ENCODE measurements around the gene RSAD1. TPM values are rescaled to one million over a fixed set of nuclear protein-coding genes. Genes with fewer than 3 reads are reported as not detected.

RSAD1 gene
- total RNA-seq, 1 experiment from 2014 or later, result 18.7 TPM

DNA sequence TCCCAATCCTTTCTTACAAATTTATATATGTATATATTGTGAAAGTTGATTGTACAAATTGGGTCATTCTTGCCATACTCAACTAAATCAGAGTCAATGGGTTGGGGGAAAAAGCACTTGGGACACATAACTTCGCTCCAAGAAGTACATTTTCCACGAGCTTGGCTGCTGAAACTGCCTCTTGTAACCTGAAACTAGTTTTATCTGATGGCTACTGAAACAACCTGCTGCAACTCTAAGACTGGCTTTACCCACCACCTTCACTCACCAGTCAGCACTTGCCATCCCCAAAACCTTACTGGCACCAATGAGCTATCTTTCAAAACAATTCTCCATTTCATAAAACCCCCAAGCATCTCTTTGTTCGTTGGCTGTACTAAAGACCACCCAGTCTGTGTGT, 15.1 kb downstream of the RSAD1 start:
- no peak for DNase-seq (ENCODE audit: low read depth)

DNA sequence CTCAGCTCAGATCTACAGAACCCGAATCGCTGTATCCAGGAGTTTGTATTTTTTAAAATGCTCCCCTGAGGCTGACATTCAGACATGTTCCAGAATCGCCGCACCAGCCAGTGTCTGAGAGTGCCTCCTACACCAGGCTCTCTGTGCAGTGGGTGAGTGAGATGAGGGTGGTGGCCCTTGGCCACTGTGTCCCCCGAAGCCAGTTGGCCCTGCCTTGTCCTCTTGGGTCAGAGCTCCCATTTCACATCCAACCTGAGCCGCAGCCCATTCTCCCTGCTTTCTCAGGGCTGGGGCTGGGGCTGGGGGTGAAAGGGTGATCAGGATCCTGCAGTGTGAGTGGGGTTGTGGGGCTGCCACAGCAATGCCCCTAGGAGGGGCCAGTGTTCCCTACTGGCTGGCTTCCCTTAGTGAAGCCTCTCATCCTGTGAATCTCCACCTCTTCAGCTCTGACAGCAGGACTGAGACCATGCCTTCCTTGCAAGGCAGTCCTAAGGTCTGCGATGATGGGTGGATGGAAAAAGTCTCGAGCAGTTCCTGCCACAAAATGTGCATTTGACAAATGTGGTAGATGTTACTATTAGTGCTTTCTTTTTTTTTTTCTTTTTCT, 16.7 kb downstream of the RSAD1 start:
- DNase-seq (ENCODE audit: low read depth), result no peak

DNA sequence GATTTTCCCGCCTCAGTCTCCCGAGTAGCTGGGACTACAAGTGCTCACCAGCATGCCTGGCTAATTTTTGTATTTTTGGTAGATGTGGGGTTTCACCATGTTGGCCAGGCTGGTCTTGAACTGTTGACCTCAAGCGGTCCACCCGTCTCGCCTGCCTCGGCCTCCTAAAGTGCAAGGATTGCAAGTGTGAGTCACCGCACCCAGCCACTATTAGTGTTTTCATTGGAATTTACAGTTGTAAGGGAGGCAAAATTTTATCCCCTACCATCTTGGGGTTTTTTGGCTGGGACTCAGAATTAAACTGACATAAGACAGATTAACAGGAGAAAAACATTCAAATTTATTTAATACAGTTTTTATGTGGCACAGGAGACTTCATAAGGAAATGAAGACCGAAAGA, 17.3 kb downstream of the RSAD1 start:
- no peak for DNase-seq (ENCODE audit: low read depth)

DNA sequence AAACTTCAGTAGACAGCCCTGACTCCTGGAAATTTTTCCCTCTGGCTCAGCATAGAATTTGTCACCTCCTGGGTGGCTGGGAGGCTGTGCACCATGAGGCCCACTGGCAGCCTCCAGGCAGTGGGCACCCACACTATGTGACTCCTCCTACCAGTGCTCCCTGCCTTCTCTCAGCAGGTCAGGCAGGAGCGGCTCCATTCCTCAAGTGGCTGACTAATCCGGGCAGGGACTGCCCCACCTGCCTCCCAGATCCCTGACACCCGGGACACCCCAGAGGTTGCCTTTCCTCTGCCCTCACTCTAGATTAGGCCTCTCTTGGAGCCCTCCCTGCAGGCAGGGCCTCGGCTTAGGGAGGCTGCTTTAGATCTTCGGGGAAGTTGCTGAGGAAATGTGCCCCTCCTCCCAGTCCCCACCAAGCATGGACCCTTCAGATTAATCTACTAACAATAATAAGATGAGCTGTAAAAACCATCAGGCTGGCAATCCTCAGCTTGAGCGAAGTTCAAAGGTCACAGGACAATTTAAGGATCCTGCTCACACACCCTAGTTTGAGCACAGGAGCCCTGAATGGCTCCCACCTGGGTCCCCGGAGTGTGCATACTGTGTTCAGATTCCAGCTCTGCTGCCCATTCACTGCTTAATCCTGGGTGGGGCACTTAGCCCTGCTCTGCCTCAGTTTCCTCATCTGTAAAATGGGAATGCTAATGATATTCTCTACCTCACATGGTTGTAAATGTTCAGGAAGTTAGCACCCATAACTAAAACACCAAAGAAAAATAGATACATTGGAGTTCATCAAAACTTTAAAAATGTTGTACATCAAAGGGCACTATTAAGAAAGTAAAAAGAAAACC, 19.6 kb downstream of the RSAD1 start:
- no peak for DNase-seq (ENCODE audit: low read depth)

DNA sequence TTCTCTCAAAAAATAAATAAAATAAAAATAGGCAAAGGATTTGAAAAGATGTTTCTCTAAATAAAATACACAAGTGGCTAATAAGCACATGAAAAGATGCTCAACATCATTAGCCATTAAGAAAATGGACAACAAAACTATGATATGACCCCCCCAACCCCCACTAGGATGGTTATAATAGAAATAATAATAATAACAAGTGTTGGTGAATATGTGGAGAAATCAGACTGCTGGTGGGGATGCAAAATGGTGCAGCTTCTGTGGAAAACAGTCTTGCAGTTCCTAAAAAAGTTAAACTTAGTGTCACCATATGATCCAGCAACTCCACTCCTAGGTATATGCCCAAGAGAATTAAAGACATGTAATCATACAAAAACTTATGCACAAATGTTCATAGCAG, 20.6 kb downstream of the RSAD1 start:
- DNase-seq (ENCODE audit: low read depth), result no peak

DNA sequence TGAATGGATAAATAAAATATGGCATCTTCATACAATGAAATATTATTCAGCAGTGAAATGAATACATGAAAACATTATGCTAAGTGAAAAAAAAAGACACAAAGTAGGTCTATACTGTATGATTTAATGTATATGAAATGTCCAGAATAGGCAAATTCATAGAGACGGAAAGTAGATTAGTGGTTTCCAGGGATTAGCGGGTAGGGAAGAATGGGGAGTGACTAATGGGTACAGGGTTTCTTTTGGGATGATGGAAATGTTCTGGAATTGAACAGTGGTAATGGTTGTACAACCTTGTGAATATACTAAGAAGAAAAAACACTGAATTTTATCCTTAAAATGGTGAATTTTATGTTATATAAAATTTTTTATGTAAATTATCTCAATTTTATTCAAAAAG, 21.1 kb downstream of the RSAD1 start:
- no peak for DNase-seq (ENCODE audit: low read depth)

DNA sequence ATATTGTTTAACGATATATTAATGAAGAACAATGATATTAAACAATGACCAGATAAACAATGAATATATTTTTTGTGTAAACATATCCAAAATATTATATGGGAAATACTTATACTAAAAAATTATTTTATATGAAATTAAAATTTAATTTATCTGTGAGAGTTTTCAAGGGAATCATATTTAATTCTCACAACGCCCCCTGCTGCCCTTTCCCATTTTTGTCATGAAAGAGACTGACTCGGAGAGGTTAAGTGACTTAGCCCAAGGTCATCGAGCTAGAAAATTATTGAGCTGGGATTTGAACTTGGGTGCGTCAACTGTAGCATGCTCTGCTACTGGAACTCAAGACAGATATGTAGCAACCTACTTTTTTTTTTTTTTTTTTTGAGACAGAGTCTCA, 22.4 kb downstream of the RSAD1 start:
- DNase-seq (ENCODE audit: low read depth), result no peak

DNA sequence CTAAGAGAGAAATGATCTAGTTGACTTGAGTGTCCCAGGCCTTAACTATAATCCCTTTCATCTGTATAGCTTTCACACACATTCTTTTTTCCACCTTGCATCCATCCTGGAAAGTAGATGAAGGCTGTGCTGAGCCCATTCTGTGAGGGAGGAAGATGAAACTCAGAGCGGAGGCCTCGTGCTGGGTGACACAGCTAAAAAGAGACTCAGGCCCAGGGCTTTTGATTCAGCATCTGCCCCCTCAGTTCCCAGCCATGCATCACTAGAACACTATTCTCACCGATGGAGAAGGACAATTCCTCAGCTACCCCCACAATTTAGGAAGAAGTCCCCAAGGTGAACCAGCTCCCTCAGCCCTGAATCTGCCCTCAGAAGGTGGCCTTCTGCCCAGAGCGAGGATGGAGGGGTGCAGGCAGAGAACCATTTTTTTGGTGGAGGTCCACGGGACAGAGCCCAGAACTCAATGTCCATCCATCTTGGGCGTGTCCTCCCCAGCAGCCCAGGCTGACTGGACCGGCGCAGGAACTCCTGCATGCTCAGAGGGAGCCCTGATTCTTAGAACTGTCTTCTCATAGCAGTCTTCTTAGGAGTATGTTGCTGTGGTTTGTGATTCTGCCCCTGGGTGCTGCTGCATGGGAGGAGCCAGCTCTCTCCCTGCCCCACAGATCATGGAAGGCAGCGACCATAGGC, 23.8 kb downstream of the RSAD1 start:
- DNase-seq (ENCODE audit: low read depth), result no peak

DNA sequence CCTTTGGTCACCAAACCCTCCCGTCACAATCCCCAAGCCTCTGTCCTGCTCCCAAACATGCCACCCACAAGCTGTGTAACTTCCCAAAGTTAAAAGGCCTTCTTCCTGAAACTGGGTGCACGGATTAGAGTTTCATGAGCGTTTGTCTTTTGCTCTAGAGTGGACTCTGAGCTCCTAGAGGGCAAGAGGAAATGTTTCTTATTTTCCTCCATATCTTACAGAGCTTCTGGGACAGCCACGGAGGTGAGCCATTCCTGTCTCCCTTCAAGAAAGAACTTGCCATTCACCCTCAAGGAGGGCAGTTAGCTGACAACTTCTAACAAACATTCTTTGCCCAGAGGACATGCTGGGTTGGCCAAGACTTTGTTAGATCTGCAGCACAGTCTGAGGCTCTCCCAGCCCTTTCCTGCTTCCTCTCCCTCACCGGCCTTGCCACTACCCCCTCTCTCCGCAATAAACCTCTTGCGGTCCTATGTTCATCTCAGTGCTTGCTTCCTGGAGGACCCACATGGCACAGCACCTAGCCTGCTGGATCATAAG, 27.0 kb downstream of the RSAD1 start:
- no peak for DNase-seq (ENCODE audit: low read depth)

DNA sequence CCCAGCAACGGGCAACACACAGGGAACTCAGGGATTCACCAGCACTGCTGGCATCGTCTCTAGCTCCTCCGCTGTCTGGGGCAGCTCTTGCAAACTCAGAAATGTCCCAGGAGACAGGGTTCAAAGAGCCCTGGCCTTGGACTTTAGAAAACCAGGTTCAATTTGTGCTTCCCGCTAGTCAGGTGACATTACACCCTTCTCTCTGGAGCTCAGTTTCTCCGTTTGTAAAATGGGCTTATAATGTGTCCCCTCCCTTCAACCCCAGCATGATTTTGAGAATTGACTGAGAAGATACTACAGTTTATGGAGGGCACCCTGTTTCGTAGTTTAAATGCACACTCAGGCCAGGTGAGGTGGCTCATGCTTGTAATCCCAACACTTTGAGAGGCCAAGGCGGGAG, 27.6 kb downstream of the RSAD1 start:
- DNase-seq (ENCODE audit: low read depth), result no peak

DNA sequence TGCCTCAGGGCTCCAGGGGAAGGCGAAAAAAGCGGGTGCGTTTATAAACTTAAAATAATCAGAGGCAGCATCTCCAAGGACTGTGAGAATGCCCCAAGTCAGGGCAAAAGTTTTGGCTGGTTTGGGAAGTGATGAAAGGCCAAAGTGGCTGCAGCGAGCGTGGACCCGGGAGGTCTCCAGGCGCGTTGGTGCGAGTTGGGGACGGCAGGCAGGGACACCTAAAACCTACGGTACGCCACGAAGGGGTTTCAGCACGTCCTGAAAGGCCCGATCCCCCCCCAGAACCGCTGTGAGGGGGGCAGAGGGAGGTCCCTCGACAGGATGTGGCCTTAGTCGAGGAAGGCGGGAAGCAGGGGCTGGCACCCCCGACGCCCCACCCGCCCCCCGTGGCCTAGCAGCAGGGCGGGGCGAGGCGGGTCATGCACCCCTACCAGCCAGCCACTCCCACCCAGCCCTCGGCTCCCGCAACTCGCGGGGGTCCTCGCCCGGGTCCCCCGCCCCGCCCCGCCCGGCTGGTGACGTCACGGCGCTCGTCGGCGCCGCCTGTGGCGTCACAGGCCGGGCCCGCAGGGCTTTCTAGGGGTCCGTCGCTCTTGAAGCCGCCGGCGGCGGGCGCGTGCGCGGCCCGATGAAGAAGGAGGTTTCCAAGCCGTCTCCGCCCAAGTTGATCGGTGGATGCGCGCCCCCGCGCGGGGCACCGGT, 29.4 kb downstream of the RSAD1 start, which contains the start of gene MYCBPAP:
Gene MYCBPAP, plus strand, starts transcription at position 569 of the 702 bp plus-strand sequence. CDS start 236 bp downstream, outside the sequence.
- peak; percentile 76 for DNase-seq (ENCODE audit: low read depth)

DNA sequence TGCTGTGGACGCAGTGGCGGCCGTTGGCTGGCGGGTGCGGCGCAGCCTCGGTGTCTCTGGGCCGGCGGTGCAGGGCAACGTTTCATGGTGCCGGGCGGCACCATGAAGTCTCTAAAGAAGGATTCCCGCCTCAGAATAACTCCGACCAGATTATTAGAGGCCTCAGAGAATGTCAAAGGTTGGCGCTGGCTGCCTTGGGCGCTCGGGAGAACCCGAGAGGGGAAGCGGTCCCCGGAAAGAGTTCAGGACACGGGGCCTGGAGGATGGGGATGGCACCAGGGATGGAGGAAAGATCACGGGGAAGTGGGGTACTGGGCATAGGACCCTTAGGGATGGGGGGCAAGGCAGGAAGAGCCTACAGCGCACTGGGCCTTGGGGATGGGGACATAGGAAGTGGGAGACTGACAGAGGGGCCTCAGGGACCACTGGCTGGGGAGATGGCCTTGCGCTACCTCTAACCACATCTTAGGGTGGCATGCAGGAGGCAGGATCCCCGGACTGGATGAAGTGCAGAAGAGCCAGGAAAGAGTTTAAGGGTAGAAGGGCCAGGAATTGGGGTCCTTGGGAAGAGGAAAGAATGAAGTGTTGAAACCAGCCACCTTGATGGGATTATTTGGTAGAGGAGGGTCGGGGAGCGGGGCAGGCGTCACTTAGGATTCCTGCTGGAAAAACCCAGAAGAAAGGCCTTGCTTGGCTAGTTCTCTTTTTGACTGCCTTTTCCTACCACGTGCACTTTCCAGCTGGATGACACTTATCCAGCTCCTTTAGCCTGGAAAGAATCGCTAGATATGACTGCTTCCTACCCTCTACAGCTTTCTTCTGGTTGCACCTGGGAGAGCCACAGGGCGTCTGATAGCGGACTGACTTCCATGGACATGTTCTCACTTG, 30.2 kb downstream of the RSAD1 start:
- DNase-seq (ENCODE audit: low read depth), result no peak

DNA sequence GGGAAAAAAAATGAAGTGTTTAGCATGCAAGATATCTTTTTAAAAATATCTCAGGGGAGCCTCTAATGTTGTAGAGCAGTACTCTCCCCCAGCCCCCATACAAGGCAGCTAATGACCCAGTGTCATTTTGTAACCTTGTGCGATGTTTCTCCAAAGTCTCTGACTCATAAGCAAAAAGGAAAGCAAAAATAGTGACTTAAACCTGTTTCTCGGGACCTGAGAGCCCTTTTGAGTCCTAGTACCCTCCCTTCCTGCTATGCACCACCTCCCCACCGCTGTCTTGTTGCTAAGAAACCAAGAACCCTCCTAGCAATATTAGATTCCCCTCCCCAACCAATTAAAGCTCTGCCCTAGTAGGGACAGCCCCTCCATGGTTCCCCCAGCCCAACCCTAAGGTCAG, 32.4 kb downstream of the RSAD1 start:
- DNase-seq (ENCODE audit: low read depth), result no peak

DNA sequence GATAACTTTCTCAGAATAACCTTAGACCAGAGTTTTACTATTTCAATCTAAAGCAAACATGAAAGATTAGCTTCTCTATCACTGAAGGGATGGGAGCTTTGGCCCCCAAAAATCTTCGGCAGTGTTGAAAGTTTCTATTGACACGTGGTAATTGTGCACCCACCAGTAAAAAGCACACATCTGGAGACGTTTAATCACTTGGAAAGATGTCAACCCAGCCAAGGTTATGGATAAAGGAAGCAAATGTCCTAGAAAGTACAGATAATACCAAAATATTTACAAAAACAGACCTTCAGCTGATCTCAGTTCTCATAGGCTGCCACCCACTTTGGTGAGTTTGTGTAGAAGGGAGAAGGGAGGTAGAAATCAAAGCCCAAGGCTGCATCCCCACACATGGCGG, 34.8 kb downstream of the RSAD1 start:
- no peak for DNase-seq (ENCODE audit: low read depth)

DNA sequence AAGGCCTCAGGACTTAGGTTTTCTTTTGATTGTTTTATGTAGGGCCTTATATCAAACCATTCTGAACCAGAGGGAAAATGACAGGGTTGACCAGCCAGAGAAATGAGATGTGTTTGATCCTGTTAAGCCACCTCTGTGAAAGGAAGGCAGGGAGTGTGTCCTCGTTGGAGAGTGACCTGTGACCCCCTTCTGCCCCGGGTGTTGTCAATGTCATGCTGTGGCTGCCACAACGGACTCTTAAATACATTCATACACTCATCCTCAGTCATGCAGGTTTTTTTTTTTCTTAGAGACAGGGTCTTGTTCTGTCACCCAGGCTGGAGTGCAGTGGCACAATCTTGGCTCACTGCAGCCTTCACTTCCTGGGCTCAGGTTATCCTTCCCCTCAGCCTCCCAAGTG, 35.7 kb downstream of the RSAD1 start:
- no peak for DNase-seq (ENCODE audit: low read depth)

DNA sequence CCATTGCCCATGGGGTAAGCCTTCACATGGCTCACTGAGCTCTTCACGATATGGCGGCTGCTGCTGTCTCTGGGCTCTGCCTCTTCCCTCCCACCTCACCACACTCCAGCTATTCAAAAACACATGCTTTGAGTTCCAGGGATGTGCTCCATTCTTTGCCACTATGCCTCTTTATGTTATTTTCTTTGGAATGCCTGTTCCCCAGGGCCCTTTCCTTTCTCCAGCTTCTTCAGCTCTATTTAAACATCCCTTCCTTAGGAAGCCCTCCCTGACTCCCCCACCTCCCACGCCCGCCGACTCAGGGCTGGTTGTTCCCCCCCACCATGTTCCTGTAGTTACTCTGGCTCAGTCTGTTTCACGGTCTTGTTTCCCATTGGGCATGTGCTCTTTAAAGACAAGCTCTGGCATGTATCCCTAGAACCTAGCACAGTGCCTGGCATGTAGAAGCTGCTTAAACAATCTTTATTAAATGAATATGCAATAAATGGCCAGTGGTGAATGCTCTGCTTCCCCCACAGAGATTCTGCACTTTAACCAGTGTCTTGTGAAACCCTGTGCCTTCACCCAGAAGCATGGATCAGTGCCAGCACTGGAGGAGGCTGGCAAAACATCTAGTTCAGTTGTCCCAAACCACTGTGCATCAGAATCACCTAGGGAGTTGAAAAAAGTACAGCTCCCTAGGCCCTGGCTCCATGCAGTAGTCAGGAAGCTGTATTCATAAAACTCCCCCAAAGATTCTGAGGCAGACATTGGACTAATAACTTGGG, 36.5 kb downstream of the RSAD1 start:
- no peak for DNase-seq (ENCODE audit: low read depth)

DNA sequence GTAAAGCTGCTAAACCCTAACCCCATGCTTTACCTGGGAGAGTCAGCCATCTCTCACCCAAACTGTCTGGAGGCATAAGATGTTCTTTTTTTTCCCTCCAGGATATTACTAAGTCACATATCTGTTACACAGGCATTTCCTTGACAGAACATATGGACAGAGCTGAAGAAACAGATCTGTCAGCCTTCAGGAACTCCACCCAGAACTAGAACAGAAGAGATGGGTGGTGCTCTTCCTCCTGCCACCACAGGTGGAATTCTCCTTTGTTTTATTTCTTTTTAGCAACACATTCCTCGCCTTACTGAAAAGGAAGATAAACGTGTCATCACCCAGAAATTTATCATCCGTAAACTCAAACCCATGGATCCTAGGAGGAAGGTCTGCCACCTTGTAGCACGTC, 38.4 kb downstream of the RSAD1 start:
- no peak for DNase-seq (ENCODE audit: low read depth)

DNA sequence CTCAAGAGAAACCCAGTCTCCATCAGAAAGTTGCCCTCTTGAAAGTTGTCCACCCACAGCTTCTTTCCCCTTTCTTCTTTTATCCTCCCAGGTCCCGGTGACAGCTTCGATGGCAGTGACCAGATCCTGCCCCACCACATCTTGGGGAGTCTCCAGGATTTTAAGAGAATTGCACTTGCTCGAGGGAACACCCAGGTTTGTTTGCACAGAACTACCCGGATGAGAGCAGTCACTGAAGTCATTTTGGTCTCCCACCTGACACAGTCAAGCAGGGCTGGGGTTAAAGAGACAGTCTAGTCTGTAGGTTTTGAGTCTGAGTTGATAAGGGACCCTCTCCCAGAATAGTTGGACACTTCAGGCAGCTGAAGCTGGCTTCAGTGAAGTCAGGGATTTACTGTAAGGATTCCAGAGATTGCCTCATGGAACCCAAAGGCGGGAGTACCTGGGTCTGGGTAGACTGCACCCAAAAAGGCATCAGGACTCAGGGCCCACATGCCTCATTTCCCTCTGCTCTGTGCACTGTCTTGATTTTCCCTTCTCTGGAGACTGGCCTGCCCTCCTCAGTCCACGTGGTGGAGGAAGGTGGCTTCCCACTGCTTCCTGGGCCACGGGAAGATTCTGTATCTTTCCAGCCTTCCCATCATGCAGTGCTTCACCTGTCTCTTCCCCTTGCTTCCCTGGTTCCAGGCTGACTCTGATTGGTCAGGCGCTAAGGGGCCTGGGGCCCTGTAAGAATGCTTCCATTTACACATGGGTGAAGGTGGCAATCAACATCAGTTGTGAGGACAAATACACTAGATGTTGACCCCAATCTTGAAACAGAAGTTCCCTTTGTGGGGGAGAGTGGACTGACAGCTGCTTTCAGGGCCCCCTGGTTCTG, 39.1 kb downstream of the RSAD1 start:
- no peak for DNase-seq (ENCODE audit: low read depth)

DNA sequence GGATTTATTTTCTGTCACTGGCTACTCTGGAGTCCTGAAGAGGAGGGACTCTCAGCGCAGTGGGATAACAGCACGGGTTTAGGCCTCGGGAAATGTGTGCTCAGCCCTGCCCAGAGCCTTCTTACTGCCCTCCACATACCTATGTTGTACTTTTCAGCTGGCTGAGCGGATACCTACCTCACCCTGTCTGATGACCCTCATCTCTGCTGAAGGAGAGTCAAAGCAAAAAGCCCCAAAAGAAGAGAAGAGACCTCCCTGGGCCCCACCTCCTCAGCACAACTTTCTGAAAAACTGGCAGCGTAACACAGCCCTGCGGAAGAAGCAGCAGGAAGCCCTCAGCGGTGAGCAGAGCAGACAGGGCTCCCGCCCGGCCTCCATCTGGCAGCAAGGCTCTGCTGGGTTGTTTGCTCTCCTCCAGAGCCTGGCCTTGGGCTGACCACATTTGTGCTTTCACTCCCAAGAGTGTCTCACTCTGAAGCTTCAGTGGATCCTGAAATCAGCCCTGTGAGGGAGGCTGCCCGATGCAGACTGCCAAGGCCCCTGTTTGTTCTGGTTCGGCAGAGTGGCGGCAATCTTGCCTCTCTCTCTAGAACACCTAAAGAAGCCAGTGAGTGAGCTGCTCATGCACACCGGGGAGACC, 39.8 kb downstream of the RSAD1 start:
- DNase-seq (ENCODE audit: low read depth), result no peak
